GM12875 (cell line): ENCODE data around the gene SHROOM1.

ENCODE experiments used
- H3K4me3 ChIP-seq: one replicate; pipeline ENCODE4 v1.5.1; 2011; ENCODE audit warnings: low read depth, low read length, control low read depth
- TF ChIP-seq, protein P1 (sequence below): IDR thresholded peaks from 2 replicates; pipeline ENCODE4 v1.5.1; 2011; ENCODE audit warnings: low read depth, mild to moderate bottlenecking, control low read depth, inconsistent platforms, low read length, moderate library complexity, borderline replicate concordance; ENCODE audit not compliant: insufficient read depth

SHROOM1 gene

DNA sequence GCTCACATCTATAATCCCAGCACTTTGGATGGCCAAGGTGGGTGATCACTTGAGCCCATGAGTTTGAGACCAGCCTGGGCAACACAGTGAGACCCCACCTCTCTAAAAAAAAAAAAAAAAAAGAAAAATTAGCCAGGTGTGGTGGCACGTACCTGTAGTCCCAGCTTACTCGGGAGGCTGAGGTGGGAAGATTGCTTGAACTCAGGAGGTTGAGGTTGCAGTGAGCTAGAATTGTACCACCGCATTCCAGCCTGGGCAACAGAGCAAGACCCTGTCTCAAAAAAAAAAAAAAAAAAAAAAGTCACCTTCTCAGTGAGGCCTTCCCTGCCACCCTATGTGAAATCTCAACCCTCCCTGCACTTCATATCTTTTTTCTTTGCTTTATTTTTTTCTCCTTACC is 39.4 kb downstream of the SHROOM1 start:
- TF ChIP-seq, protein P1, sequence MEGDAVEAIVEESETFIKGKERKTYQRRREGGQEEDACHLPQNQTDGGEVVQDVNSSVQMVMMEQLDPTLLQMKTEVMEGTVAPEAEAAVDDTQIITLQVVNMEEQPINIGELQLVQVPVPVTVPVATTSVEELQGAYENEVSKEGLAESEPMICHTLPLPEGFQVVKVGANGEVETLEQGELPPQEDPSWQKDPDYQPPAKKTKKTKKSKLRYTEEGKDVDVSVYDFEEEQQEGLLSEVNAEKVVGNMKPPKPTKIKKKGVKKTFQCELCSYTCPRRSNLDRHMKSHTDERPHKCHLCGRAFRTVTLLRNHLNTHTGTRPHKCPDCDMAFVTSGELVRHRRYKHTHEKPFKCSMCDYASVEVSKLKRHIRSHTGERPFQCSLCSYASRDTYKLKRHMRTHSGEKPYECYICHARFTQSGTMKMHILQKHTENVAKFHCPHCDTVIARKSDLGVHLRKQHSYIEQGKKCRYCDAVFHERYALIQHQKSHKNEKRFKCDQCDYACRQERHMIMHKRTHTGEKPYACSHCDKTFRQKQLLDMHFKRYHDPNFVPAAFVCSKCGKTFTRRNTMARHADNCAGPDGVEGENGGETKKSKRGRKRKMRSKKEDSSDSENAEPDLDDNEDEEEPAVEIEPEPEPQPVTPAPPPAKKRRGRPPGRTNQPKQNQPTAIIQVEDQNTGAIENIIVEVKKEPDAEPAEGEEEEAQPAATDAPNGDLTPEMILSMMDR: no peak
- H3K4me3 ChIP-seq: no peak overlapping the region

- H3K4me3 ChIP-seq: no peak overlapping the region
- TF ChIP-seq, protein P1: no peak
Measured at GRCh38 chr5:132790201-132790865, 40.1 kb downstream of the SHROOM1 start.

DNA sequence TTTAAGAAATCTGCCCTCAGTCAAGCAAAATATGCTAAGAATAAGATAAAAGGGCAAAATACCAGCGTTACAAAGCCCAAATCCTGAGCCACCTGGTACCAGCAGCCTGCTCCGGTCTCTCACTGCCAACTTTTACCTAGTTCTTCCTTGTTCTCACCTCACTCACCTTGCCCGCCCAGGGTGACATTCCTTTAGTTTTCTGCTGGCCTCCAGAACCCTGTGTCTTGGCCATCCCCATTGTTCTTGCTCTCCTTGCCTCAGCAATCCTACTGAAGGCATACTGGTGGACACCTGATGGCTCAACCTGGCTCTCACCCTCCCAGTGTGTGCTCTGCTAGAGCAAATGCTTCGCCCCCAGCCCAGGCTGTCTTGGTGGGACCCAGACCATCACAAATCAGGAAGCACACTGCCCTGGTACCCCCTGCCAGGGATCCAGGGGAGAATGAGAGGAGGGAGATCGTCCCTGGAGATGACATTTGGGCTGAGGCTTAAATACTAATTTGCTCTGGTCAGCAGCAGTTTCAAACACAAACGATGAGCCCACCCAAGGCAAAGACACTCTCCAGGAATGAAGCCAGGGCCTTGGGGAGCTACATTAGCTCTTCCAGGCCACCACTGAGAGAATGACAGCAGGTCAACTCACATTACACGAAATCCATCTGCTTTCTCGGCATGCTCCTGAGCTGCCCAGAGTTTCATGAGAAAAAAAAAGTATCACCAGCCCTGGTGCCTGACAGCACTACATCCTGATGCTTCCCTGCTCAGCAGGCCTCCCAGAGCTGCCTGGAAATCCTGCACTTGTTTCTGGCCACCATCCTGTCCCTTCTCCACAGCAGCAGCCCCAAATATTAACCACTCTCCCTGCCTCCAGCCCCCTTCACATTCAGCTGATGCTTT is 41.2 kb downstream of the SHROOM1 start:
- H3K4me3 ChIP-seq: no peak overlapping the region
- TF ChIP-seq, protein P1: no peak

DNA sequence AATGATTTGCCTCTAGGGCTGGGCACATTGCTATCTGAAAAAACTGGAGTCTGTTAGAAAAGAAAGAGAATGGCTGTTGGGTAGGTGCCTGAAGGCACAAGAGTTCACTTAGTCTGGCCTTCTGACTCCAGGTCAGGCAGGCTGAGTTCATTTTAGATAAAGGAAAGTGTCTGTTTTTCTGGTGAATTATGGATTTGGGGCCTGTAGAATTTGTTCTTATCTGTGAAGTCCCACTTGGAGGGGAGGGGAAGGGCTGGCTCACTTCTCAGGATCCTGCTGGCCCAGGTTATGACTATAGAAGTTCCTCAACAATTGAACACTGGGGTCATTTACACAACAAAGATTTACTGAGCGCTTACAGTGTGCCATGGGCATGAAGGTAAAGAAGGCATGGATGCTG is 41.9 kb downstream of the SHROOM1 start:
- TF ChIP-seq, protein P1: no peak
- H3K4me3 ChIP-seq: no peak overlapping the region

GRCh38 chr5:132787076-132787475 is 43.4 kb downstream of the SHROOM1 start:
- no peak overlapping the region for H3K4me3 ChIP-seq
- TF ChIP-seq, protein P1: no peak

- no peak overlapping the region for H3K4me3 ChIP-seq
- TF ChIP-seq, protein P1: no peak
Measured at GRCh38 chr5:132785864-132786263, 44.6 kb downstream of the SHROOM1 start.

DNA sequence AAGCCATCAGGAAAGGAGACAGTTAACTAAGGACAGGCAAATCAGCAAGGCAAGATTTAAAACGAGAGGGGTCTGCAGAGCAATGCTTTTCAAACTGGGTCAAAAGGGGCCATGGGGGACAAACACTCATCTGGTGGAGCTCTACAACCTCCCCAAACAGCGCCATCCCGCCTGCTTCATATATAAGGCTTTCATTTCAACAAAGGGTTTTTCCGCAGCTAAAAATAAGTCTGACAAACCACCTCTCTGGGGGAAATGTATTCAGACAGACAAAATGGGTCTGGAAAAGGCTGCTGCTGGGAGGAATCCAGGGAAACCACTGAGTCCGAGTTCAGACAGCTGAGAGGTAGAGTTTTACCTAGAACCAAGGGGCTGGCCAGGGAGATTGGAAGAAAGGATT is 45.1 kb downstream of the SHROOM1 start:
- H3K4me3 ChIP-seq: no peak overlapping the region
- TF ChIP-seq, protein P1: no peak
